H9 (cell line): ENCODE measurements around the gene HMCN1. TPM values are rescaled to one million over a fixed set of nuclear protein-coding genes. Genes with fewer than 3 reads are reported as not detected.

Source experiments
- DNase-seq: peaks from one replicate; pipeline ENCODE4 v3.0.0-alpha.2; 2017
- H2AFZ ChIP-seq: one replicate; pipeline ENCODE4 v1.6.1; 2013; ENCODE audit warnings: mild to moderate bottlenecking, low read length, control low read depth, moderate library complexity
- H2AK5ac ChIP-seq: 2 replicates; pipeline ENCODE4 v1.6.1; 2013; ENCODE audit warnings: low read length, control low read depth, mixed read lengths; ENCODE audit not compliant: insufficient read length
- H2BK120ac ChIP-seq: one replicate; pipeline ENCODE4 v1.6.1; 2013; ENCODE audit warnings: low read depth, mild to moderate bottlenecking, low read length, control low read depth, inconsistent platforms; ENCODE audit not compliant: poor library complexity, severe bottlenecking
- H2BK12ac ChIP-seq: 2 replicates; pipeline ENCODE4 v1.6.1; 2013; ENCODE audit warnings: low read length, control low read depth, mixed read lengths, low read depth; ENCODE audit not compliant: insufficient read length
- H2BK15ac ChIP-seq: 2 replicates; pipeline ENCODE4 v1.6.1; 2013; ENCODE audit warnings: low read depth, low read length, control low read depth
- H2BK20ac ChIP-seq: one replicate; pipeline ENCODE4 v1.6.1; 2013; ENCODE audit warnings: low read depth, mild to moderate bottlenecking, low read length, control low read depth, inconsistent platforms; ENCODE audit not compliant: poor library complexity, severe bottlenecking
- H2BK5ac ChIP-seq: 2 replicates; pipeline ENCODE4 v1.6.1; 2013; ENCODE audit warnings: low read length, control low read depth, mixed read lengths; ENCODE audit not compliant: insufficient read length
- H3K14ac ChIP-seq: 2 replicates; pipeline ENCODE4 v1.6.1; 2013; ENCODE audit warnings: low read length, control low read depth; ENCODE audit not compliant: insufficient read depth
- H3K18ac ChIP-seq: 2 replicates; pipeline ENCODE4 v1.6.1; 2013; ENCODE audit warnings: low read depth, mild to moderate bottlenecking, mixed read lengths, low read length, control low read depth; ENCODE audit not compliant: insufficient read length
- H3K23ac ChIP-seq: 2 replicates; pipeline ENCODE4 v1.6.1; 2013; ENCODE audit warnings: low read length, control low read depth, mixed read lengths, low read depth; ENCODE audit not compliant: insufficient read length
- H3K23me2 ChIP-seq: 2 replicates; pipeline ENCODE4 v1.6.1; 2013; ENCODE audit warnings: low read depth, mild to moderate bottlenecking, mixed read lengths, low read length, control low read depth; ENCODE audit not compliant: insufficient read length, poor library complexity, severe bottlenecking
- H3K27ac ChIP-seq: 2 replicates; pipeline ENCODE4 v1.5.1; 2013; ENCODE audit warnings: low read length, control low read depth, mixed read lengths, low read depth; ENCODE audit not compliant: insufficient read length
- H3K27me3 ChIP-seq: 2 replicates; pipeline ENCODE4 v1.6.1; 2013; ENCODE audit warnings: low read length, control low read depth, inconsistent platforms; ENCODE audit not compliant: insufficient read depth
- H3K4ac ChIP-seq: 2 replicates; pipeline ENCODE4 v1.6.1; 2013; ENCODE audit warnings: low read depth, mild to moderate bottlenecking, control low read depth, inconsistent platforms, low read length, moderate library complexity
- H3K4me1 ChIP-seq: 2 replicates; pipeline ENCODE4 v1.6.1; 2013; ENCODE audit warnings: low read length, control low read depth, inconsistent platforms; ENCODE audit not compliant: insufficient read depth
- H3K4me2 ChIP-seq: 2 replicates; pipeline ENCODE4 v1.6.1; 2013; ENCODE audit warnings: low read length, control low read depth, mixed read lengths; ENCODE audit not compliant: insufficient read length, insufficient read depth
- H3K56ac ChIP-seq: 2 replicates; pipeline ENCODE4 v1.6.1; 2013; ENCODE audit warnings: low read depth, mild to moderate bottlenecking, mixed read lengths, low read length, control low read depth; ENCODE audit not compliant: insufficient read length
- H3K79me1 ChIP-seq: 2 replicates; pipeline ENCODE4 v1.6.1; 2013; ENCODE audit warnings: low read depth, mild to moderate bottlenecking, moderate library complexity, low read length, control low read depth, inconsistent platforms; ENCODE audit not compliant: insufficient read depth, poor library complexity, severe bottlenecking
- H3K79me2 ChIP-seq: 2 replicates; pipeline ENCODE4 v1.6.1; 2013; ENCODE audit warnings: low read length, control low read depth, inconsistent platforms; ENCODE audit not compliant: insufficient read depth
- H3K9ac ChIP-seq: 2 replicates; pipeline ENCODE4 v1.6.1; 2013; ENCODE audit warnings: low read length, control low read depth, mixed read lengths; ENCODE audit not compliant: insufficient read length; ENCODE audit errors: extremely low read depth
- H3K9me3 ChIP-seq: one replicate; pipeline ENCODE4 v1.6.1; 2013; ENCODE audit warnings: low read depth, low read length, inconsistent platforms; ENCODE audit not compliant: control insufficient read depth
- H3T11ph ChIP-seq: one replicate; pipeline ENCODE4 v1.6.1; 2013; ENCODE audit warnings: mild to moderate bottlenecking, low read length, control low read depth, inconsistent platforms
- H4K20me1 ChIP-seq: one replicate; pipeline ENCODE4 v1.6.1; 2013; ENCODE audit not compliant: control insufficient read depth, insufficient read length, insufficient read depth
- H4K5ac ChIP-seq: 2 replicates; pipeline ENCODE4 v1.6.1; 2013; ENCODE audit warnings: low read depth, mild to moderate bottlenecking, mixed read lengths, low read length, control low read depth; ENCODE audit not compliant: insufficient read length
- H4K8ac ChIP-seq: replicated peaks from 2 replicates; pipeline ENCODE4 v1.6.1; 2013; ENCODE audit warnings: low read length, control low read depth, mixed read lengths, low read depth; ENCODE audit not compliant: insufficient read length
- H4K91ac ChIP-seq: 2 replicates; pipeline ENCODE4 v1.6.1; 2013; ENCODE audit warnings: low read depth, mild to moderate bottlenecking, moderate library complexity, mixed read lengths, low read length, control low read depth; ENCODE audit not compliant: insufficient read length
- H3K27ac Mint-ChIP-seq, 3 experiments: 2 replicates in 2 of 3; 3 replicates in 1 of 3; pipeline ENCODE4 v1.8.0; 2020 to 2021; ENCODE audit warnings: mixed read lengths in 3 of 3, mild to moderate bottlenecking in 1 of 3, moderate library complexity in 1 of 3
- H3K27me3 Mint-ChIP-seq: 2 replicates; pipeline ENCODE4 v1.8.0; 2021; ENCODE audit warnings: low read depth, mild to moderate bottlenecking, moderate library complexity, mixed read lengths
- H3K36me3 Mint-ChIP-seq, 3 experiments: 2 replicates in 2 of 3; 3 replicates in 1 of 3; pipeline ENCODE4 v1.8.0; 2020 to 2021; ENCODE audit warnings: low read depth in 3 of 3, mixed read lengths in 3 of 3; ENCODE audit not compliant: insufficient read depth in 1 of 3
- H3K4me1 Mint-ChIP-seq, 2 experiments: 2 replicates each; pipeline ENCODE4 v1.8.0; 2020; ENCODE audit warnings: mixed read lengths in 2 of 2
- H3K4me3 Mint-ChIP-seq, 2 experiments: 2 replicates in 1 of 2; 3 replicates in 1 of 2; pipeline ENCODE4 v1.8.0; 2020 to 2021; ENCODE audit warnings: mild to moderate bottlenecking in 2 of 2, mixed read lengths in 2 of 2, moderate library complexity in 1 of 2
- H3K9me3 Mint-ChIP-seq, 2 experiments: 2 replicates in 1 of 2; 3 replicates in 1 of 2; pipeline ENCODE4 v1.8.0; 2020; ENCODE audit warnings: mild to moderate bottlenecking in 2 of 2, mixed read lengths in 2 of 2, moderate library complexity in 1 of 2
- CTCF ChIP-seq: fragments of 200-600 bp; sonication (generic); conservative IDR thresholded peaks from 3 replicates; pipeline ENCODE4 v1.8.0; 2021; ENCODE audit warnings: antibody characterized with exemption, mild to moderate bottlenecking
- total RNA-seq: library from RNA; stranded (reverse); gene quantifications from 2 replicates; pipeline ENCODE4 v1.2.1, GENCODE V29; 2021

Gene HMCN1
- total RNA-seq, 1 experiment from 2014 or later = 3.3 TPM

GRCh38 chr1:186016856-186017255 is 282.7 kb downstream of the HMCN1 start:
- TF ChIP-seq CTCF = no peak
- H3K9me3 Mint-ChIP-seq = no peaks in the 10 kb centered on the region
- Histone ChIP-seq H3K27me3 (no peaks in the 10 kb centered on the region), H2BK20ac (no peak overlapping the region), H3K4ac (no peak overlapping the region), H3K79me1 (no peaks in the 10 kb centered on the region), H4K8ac (no peak overlapping the region), H3K9me3 (no peaks in the 10 kb centered on the region), H2BK12ac (no peak overlapping the region), H2AK5ac (no peak overlapping the region), H3K14ac (no peak overlapping the region), H3K4me2 (no peak overlapping the region), H3K9ac (no peak overlapping the region), H3K4me1 (no peaks in the 10 kb centered on the region), H4K5ac (no peak overlapping the region), H4K91ac (no peak overlapping the region), H3K23me2 (no peaks in the 10 kb centered on the region), H2BK120ac (no peak overlapping the region), H2AFZ (no peak overlapping the region), H3T11ph (no peak overlapping the region), H2BK5ac (no peak overlapping the region), H4K20me1 (no peaks in the 10 kb centered on the region), H3K18ac (no peak overlapping the region), H3K23ac (no peak overlapping the region), H3K27ac (no peak overlapping the region), H3K56ac (no peak overlapping the region), H2BK15ac (no peak overlapping the region), H3K79me2 (no peaks in the 10 kb centered on the region)
- no peak for DNase-seq
- H3K4me3 Mint-ChIP-seq = no peak overlapping the region
- no peak overlapping the region for H3K27ac Mint-ChIP-seq
- no peaks in the 10 kb centered on the region for H3K36me3 Mint-ChIP-seq
- H3K27me3 Mint-ChIP-seq = no peaks in the 10 kb centered on the region
- no peaks in the 10 kb centered on the region for H3K4me1 Mint-ChIP-seq
